Measurements from ENCODE around the gene PRMT3.
"Not testable (repeated sequence)": the region's sequence is repeated elsewhere in the genome, so short reads cannot be mapped to it uniquely, and the experiment has no call there.

PRMT3 gene

GRCh38 chr11:20457934-20458680 is 70.6 kb downstream of the PRMT3 start:
- no peak for DNase-seq

GRCh38 chr11:20458905-20459632 is 71.6 kb downstream of the PRMT3 start:
- DNase-seq = no peak

- no peak for DNase-seq
These were observed 72.3 kb downstream of the PRMT3 start for GRCh38 chr11:20459865-20460264.

- no peak for DNase-seq
These were observed 77.0 kb downstream of the PRMT3 start for GRCh38 chr11:20464518-20464917.

- DNase-seq = no peak
These were observed 80.1 kb downstream of the PRMT3 start for GRCh38 chr11:20467487-20468185.

- no peak for DNase-seq
These were observed 82.8 kb downstream of the PRMT3 start for GRCh38 chr11:20470348-20470747.

GRCh38 chr11:20471929-20472328 is 84.4 kb downstream of the PRMT3 start:
- DNase-seq = not testable (repeated sequence)

GRCh38 chr11:20474176-20474881 is 86.8 kb downstream of the PRMT3 start:
- no peak for DNase-seq

- DNase-seq = no peak
These were observed 87.5 kb downstream of the PRMT3 start for GRCh38 chr11:20474882-20475517.

- DNase-seq = no peak
These were observed 90.0 kb downstream of the PRMT3 start for GRCh38 chr11:20477418-20478090.

- no peak for DNase-seq
These were observed 92.0 kb downstream of the PRMT3 start for GRCh38 chr11:20479513-20479912.

- no peak for DNase-seq
These were observed 96.4 kb downstream of the PRMT3 start for GRCh38 chr11:20483931-20484330.

- DNase-seq = not testable (repeated sequence)
These were observed 96.9 kb downstream of the PRMT3 start for GRCh38 chr11:20484416-20484815.

GRCh38 chr11:20488352-20488751 is 100.8 kb downstream of the PRMT3 start:
- peak; percentile 92 for DNase-seq

GRCh38 chr11:20489948-20490347 is 102.4 kb downstream of the PRMT3 start:
- no peak for DNase-seq

- no peak for DNase-seq
These were observed 105.8 kb downstream of the PRMT3 start for GRCh38 chr11:20493340-20493739.

- DNase-seq = no peak
These were observed 109.7 kb downstream of the PRMT3 start for GRCh38 chr11:20497124-20497792.

- DNase-seq = no peak
These were observed 113.7 kb downstream of the PRMT3 start for GRCh38 chr11:20501252-20501651.

- no peak for DNase-seq
These were observed 114.5 kb downstream of the PRMT3 start for GRCh38 chr11:20501971-20502370.

- DNase-seq = peak; percentile 34
These were observed 124.5 kb downstream of the PRMT3 start for GRCh38 chr11:20511982-20512381.

GRCh38 chr11:20512869-20513268 is 125.4 kb downstream of the PRMT3 start:
- DNase-seq = no peak

Measured in NCI-H2081 treated with DMSO at 0.1 percent for 48 hours (cell line).